ENCODE measurements around the gene COL4A3.

- no peak for TF ChIP-seq POLR2AphosphoS5 (IDR thresholded peaks at IDR 0.05; ENCODE audit: low read depth, low read length)
- TF ChIP-seq TAF1 (IDR thresholded peaks at IDR 0.05; ENCODE audit: low read depth, low read length): no peak
- no peak for TF ChIP-seq PAX5 (IDR thresholded peaks at IDR 0.05; ENCODE audit: insufficient read depth, low read length, severe bottlenecking)
Measured at GRCh38 chr2:227295806-227296205, 131.4 kb downstream of the COL4A3 start.

Data from GM12891 (cell line).